GM18867 (cell line): ENCODE measurements around the gene MBTD1.
"Not testable (repeated sequence)": the region's sequence is repeated elsewhere in the genome, so short reads cannot be mapped to it uniquely, and the experiment has no call there.

Experiments used
- ATAC-seq: cut with Tn5 transposase; IDR thresholded peaks from one replicate; pipeline ENCODE4 v1.9.1; 2021; ENCODE audit warnings: mild to moderate bottlenecking, moderate library complexity; ENCODE audit not compliant: unreplicated experiment

Gene MBTD1

DNA sequence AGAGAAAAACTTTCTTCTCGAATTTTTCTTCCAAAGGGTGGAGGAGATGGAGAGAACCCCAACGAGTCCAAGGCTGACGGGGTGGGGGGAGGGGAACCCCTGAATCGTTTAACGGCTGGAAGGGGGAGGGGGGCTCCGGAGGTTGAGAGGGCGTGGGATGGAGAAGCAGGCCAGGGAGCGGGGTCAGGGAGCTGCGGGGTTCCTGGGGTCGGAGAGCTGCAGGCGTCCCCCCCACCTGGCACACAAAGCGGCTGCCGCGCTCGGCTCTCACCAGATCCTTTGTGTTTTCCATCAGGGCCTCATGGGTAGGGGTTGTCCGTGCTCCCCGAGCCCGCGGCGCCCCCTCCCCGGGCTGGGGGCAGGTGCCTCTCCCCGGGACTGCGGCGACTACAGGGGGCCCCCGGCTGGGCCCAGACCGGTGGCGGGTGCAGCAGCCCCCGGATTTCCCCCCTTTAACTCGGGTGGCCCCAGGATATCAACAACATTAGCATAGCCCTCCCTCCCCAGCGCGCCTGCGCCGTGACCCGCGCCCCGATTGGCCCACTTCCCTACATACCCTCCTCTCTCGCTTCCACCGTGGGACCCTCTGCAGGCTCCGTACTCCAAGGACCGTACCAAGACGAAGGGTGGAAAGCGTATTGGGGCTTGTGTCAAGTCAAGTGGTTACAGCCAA, at the start of gene MBTD1:
MBTD1 (minus strand) TSS at position 486 of the 673 bp plus-strand sequence. CDS start 34,888 bp downstream, outside the sequence.
- ATAC-seq: peak; percentile 76

DNA sequence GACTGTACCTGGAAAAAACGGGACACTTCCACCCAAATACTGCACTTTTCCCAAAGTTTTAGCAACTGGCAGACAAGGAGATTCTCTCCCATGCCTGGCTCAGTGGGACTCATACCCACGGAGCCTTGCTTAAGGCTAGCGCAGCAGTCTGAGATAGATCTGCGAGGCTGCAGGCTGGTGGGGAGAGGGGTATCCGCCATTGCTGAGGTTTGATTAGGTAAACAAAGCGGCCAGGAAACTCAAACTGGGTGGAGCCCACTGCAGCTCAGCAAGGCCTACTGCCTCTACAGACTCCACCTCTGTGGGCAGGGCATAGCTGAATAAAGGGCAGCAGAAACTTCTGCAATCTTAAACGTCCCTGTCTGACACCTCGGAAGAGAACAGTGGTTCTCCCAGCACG, 45.3 kb upstream of the MBTD1 start:
- no peak for ATAC-seq

DNA sequence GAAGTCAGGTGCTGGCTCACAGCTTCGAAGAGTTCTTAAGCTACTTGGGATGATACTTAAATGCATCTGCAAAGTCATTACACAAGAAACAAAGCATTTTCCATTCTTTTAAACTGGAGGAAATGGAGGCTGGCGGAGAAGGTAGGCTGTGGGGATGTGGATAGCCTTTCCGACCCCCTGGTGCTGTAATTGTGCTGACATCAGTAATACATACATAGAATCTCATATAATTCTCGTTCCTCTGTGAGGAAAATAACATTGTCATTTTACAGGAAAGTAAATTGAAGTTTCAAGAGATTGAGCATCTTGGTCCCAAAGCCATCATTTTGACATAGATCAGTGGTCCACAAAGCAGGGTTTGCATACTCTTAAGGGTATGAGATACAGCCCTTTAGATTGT, 40.0 kb upstream of the MBTD1 start:
- no peak for ATAC-seq

GRCh38 chr17:51298508-51299371, 38.9 kb upstream of the MBTD1 start:
- no peak for ATAC-seq

DNA sequence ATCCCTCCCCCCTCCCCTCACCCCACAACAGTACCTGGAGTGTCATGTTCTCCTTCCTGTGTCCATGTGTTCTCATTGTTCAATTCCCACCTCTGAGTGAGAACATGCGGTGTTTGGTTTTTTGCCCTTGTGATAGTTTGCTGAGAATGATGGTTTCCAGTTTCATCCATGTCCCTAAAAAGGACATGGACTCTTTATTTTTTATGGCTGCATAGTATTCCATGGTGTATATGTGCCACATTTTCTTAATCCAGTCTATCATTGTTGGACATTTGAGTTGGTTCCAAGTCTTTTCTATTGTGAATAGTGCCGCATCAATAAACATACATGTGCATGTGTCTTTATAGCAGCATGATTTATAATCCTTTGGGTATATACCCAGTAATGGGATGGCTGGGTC, 34.5 kb upstream of the MBTD1 start:
- ATAC-seq: not testable (repeated sequence)

GRCh38 chr17:51289696-51290111, 29.9 kb upstream of the MBTD1 start:
- ATAC-seq: no peak

DNA sequence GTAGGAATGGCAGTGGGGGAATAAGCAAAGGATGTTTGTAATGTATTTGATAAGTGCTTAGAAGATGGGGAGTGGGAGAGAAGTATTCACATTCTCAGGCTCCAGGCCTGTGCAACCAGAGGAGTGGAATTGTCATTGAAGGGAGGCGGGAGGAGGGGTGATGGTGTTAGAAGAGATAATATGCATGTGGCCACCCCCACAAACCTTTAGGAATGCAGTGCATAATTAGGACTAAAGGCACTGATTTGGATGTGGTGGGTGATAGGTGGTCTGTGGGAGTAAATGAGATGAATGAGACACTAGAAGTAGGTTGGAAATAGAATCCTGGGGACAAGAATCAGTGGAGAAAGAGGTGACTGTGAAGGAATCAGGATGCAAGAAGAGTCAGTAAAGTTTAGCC, 27.6 kb upstream of the MBTD1 start:
- ATAC-seq: no peak

GRCh38 chr17:51279183-51279582, 19.3 kb upstream of the MBTD1 start:
- no peak for ATAC-seq

GRCh38 chr17:51275381-51275780, 15.5 kb upstream of the MBTD1 start:
- no peak for ATAC-seq

GRCh38 chr17:51272812-51273211, 13.0 kb upstream of the MBTD1 start:
- ATAC-seq: no peak

GRCh38 chr17:51270636-51271035, 10.8 kb upstream of the MBTD1 start:
- no peak for ATAC-seq

DNA sequence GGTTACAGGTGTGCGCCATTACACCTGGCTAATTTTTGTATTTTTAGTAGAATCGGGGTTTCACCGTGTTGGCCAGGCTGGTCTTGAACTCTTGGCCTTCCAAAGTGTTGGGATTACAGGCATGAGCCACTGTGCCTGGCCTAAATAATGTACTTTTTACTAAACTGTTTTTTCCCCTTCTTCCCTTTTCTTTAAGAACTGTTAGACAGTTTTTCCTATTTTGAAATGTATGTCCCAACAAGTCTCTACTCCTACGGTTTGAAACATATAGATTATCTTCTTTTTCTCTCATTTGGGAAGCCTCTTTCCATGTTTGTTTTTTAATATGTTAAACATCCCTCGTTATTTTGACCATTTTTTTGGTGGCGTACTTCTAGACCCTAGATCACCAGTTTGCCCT, 10.1 kb upstream of the MBTD1 start:
- no peak for ATAC-seq

DNA sequence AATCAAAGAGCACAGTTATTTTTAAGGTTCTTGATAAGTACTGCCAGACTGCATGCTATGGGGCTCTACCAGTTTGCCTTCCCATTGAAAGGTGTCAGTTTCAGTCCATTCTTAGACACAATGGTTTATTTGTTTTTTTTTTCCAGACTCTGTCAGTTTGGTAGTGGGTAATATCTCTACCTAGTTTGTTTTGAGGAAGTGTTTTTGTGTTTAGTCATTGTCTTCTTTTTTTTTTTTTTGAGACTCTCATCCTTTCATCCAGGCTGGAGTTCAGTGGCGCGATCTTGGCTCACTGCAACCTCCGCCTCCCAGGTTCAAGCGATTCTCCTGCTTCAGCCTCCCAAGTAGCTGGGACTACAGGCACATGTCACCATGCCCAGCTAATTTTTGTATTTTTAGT, 4.6 kb upstream of the MBTD1 start:
- ATAC-seq: not testable (repeated sequence)

- ATAC-seq: no peak
Observed at GRCh38 chr17:51263006-51263405, 3.2 kb upstream of the MBTD1 start.

DNA sequence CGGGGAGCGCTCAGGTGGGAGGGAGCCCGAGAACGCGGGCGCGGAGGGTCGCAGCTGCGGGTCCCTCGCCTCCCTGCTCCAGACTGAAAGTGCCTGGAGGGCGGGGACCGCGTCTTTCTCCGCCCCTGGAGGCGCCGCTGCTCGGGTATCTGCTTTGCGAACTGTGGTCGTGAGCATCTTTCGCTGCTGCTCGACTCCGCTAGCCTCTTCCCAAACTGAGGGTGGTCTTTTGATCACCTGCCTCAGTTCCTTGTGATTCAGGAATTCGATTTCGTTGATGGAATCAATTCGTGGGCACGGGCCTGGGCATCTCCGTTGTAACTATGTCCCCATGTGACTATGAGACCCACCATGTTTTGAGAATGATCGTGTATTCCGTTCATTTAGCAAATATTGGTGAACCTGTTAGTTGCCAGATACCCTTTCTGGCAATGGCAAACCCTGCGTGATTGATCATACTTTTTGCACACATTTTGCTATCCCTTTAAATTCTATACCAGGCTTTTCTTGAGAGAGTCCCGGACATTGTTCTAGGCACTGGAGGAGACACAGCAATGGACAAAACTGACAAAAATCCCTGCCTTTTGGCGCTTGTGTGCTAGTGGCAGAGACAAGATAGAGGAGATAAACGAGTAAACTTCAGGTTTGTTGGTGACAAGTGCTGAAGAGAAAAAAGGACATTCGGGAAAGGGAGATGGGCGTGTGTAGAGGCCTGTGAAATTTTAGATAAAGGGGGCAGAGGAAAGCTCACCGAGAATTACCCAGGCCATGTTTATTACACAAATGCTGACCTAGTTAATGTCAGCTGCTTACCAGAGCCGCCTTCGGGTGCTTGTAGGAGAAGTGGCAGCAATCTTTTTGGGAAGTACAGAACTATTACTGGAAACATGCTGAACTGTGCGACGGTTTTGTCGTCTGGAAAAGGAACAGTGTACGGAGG, 1.4 kb upstream of the MBTD1 start:
- no peak for ATAC-seq

DNA sequence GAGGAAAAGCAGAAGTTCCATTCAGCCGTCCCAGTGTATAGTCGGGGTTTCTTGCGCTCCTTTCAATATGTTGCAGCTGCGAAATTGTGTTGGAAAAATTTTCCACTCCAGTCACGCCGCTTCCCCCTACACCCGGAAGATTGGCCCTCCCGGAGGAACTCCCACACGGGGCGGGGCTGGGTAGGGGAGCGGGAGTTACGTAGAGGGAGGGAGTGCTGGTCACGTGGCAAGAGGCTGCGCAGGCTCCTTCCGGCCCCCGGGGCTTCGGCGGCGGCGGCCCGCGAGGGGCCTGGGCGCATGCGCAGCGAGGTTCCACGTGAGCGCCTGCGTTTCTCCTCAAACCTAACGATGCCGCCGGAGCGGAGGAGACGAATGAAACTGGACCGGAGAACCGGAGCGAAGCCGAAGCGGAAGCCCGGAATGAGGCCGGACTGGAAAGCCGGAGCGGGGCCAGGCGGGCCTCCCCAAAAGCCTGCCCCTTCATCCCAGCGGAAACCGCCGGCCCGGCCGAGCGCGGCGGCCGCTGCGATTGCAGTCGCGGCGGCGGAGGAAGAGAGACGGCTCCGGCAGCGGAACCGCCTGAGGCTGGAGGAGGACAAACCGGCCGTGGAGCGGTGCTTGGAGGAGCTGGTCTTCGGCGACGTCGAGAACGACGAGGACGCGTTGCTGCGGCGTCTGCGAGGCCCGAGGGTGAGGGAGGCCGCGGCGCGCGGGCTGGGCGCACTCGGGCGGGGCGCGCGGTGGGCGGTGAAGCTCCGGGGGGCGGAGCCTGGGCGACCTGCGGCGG, 581 bp upstream of the MBTD1 start, which contains the start of gene UTP18:
UTP18 (plus strand) TSS at position 310 of the 787 bp plus-strand sequence; CDS start at position 349, 39 bp downstream.
- peak; percentile 72 for ATAC-seq

GRCh38 chr17:51258756-51259563, 889 bp downstream of the MBTD1 start:
- no peak for ATAC-seq

DNA sequence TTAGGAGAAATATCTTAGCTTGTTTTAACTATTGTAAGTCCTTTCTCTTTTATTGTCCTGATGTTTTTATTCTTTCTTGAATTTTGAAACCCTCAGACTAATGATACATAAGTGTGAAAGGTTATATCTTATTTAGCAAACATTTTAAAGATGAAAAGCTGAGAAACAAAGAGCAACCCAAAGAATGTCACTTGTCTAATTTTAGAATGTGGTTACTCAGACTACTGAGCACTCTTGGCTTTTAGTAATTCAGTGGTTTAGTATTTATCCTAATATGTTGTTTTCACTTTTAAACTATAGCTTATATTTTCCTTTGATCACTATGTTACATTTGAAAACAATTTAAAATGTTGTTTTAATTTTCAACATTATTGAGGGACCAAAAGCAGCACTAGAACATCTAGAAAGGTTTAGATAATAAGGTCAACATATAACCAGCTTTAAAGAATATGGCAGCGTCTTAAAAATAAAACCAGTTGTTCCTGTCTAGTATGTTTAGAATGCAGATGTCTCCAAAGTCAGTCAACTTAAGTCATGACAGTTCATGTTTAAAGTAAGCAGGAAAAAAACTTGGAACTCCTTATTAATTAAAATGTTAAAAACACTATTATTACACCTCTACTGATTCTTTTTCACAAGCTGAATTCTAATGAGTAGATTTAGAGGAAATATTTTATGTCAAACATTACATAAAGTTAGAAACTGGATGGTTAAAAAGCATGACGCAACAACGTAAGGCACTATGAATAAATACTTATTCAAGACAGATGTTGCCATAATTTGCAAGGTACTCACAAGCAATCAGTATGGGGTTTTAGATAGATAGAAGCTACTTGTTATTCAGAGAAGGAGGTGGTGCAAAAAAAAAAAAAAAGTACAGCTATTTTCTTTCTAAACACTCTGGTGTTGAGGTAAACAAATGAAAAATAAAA, 2.4 kb downstream of the MBTD1 start:
- no peak for ATAC-seq
